ENCODE results near the gene THEM4. TPM values are rescaled to one million over a fixed set of nuclear protein-coding genes. Genes with fewer than 3 reads are reported as not detected.

The THEM4 gene
- total and polyA plus RNA-seq, 8 donors: 6.1 to 27.8 (median 8.4) TPM

- TF ChIP-seq, protein P1, sequence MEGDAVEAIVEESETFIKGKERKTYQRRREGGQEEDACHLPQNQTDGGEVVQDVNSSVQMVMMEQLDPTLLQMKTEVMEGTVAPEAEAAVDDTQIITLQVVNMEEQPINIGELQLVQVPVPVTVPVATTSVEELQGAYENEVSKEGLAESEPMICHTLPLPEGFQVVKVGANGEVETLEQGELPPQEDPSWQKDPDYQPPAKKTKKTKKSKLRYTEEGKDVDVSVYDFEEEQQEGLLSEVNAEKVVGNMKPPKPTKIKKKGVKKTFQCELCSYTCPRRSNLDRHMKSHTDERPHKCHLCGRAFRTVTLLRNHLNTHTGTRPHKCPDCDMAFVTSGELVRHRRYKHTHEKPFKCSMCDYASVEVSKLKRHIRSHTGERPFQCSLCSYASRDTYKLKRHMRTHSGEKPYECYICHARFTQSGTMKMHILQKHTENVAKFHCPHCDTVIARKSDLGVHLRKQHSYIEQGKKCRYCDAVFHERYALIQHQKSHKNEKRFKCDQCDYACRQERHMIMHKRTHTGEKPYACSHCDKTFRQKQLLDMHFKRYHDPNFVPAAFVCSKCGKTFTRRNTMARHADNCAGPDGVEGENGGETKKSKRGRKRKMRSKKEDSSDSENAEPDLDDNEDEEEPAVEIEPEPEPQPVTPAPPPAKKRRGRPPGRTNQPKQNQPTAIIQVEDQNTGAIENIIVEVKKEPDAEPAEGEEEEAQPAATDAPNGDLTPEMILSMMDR (IDR thresholded peaks at IDR 0.05): no peak
- no peak for DNase-seq
- H3K4me1 ChIP-seq: no peaks in the 10 kb centered on the region
- WGBS, 2 donors: 80 to 89% methylated on average over 7 of the region's 7 CpGs
- intact Hi-C loops (cut with DNase I): no loop called here
- no peaks in the 10 kb centered on the region for H3K9me3 ChIP-seq
- H3K27ac ChIP-seq: no peak overlapping the region
- H3K4me3 ChIP-seq: no peak overlapping the region
- no peaks in the 10 kb centered on the region for H3K36me3 ChIP-seq
- H3K27me3 ChIP-seq: no peaks in the 10 kb centered on the region
- no peak for ATAC-seq
- FAIRE-seq: no peak
These were observed 54.7 kb downstream of the THEM4 start for GRCh38 chr1:151854658-151855057.

DNA sequence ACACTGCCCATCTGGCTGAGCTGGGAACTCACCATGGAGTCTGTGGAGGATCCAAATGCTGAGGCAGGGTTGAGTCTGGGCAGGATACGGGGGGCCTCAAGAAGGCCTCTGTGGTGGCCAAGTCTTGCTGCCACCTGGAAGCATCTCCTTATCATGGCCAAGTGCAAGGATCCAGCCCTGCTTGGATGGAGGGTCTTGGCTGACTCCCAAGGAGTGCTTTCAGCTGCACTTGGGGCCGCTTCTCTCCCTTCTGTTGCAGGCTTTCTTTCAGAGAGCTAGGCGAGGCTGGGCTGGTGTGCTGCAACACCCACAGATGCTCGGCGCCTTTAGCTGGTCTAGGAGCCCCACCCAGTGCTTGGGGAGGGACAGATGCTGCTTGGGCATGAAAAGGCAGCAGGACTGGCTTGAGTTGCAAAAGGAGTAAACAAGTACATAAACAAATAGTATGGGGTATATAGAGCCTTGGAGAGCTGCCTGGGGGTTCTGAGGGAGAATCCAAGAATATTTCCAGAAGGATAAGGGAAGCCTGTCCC is 55.8 kb downstream of the THEM4 start, which contains the start of gene THEM5:
Gene THEM5, minus strand, starts transcription at position 302 of the 533 bp plus-strand sequence. Its CDS starts 147 bp downstream, at position 155.
- DNase-seq (no peak), FAIRE-seq (no peak), ATAC-seq (no peak)
- TF ChIP-seq, protein P1 (IDR thresholded peaks at IDR 0.05): no peak
- no peaks in the 10 kb centered on the region for H3K27me3 ChIP-seq
- no peaks in the 10 kb centered on the region for H3K4me1 ChIP-seq
- WGBS, 2 donors: 73 to 79% methylated on average over 5 of the region's 5 CpGs
- no peak within 1 kb of the TSS for H3K27ac ChIP-seq
- intact Hi-C loops (cut with DNase I): no loop called here
- no peaks in the 10 kb centered on the region for H3K9me3 ChIP-seq
- H3K36me3 ChIP-seq: no peaks in the 10 kb centered on the region
- no peak within 1 kb of the TSS for H3K4me3 ChIP-seq

- H3K36me3 ChIP-seq: no peaks in the 10 kb centered on the region
- H3K4me1 ChIP-seq: no peaks in the 10 kb centered on the region
- TF ChIP-seq, protein P1 (IDR thresholded peaks at IDR 0.05): no peak
- no peak for ATAC-seq
- whole genome bisulfite sequencing, 2 donors: 82 to 90% methylated on average over 4 of the region's 4 CpGs
- H3K27me3 ChIP-seq: no peaks in the 10 kb centered on the region
- H3K9me3 ChIP-seq: no peaks in the 10 kb centered on the region
- intact Hi-C loops (cut with DNase I): no loop called here
- FAIRE-seq: no peak
- no peak overlapping the region for H3K4me3 ChIP-seq
- no peak for DNase-seq
- no peak overlapping the region for H3K27ac ChIP-seq
These were observed 56.6 kb downstream of the THEM4 start for GRCh38 chr1:151852733-151853132.

- DNase-seq (no peak), ATAC-seq (no peak), FAIRE-seq (no peak)
- Histone ChIP-seq H3K4me1 (no peaks in the 10 kb centered on the region), H3K27me3 (no peaks in the 10 kb centered on the region), H3K36me3 (no peaks in the 10 kb centered on the region), H3K9me3 (no peaks in the 10 kb centered on the region), H3K4me3 (no peak overlapping the region), H3K27ac (no peak overlapping the region)
- 66 to 71% methylated on average over 8 of the region's 8 CpGs for WGBS, 2 donors
- intact Hi-C loops (cut with DNase I): no loop called here
- TF ChIP-seq, protein P1 (IDR thresholded peaks at IDR 0.05): no peak
These were observed 57.4 kb downstream of the THEM4 start for GRCh38 chr1:151851886-151852285.

- DNase-seq: no peak
- Histone ChIP-seq H3K9me3 (no peaks in the 10 kb centered on the region), H3K36me3 (no peaks in the 10 kb centered on the region), H3K27me3 (no peaks in the 10 kb centered on the region), H3K27ac (no peak overlapping the region), H3K4me1 (peaks cover 0 to 5% (median 0%) of the 10 kb centered on the region in 3 donors), H3K4me3 (no peak overlapping the region)
- intact Hi-C loops (cut with DNase I): no loop called here
- no peak for ATAC-seq
- TF ChIP-seq, protein P1 (IDR thresholded peaks at IDR 0.05): no peak
- no peak for FAIRE-seq
These were observed 59.4 kb downstream of the THEM4 start for GRCh38 chr1:151849871-151850270.
